ENCODE results near the gene ANKS1B.
"Not testable (repeated sequence)": the region's sequence is repeated elsewhere in the genome, so short reads cannot be mapped to it uniquely, and the experiment has no call there.

Gene ANKS1B

DNA sequence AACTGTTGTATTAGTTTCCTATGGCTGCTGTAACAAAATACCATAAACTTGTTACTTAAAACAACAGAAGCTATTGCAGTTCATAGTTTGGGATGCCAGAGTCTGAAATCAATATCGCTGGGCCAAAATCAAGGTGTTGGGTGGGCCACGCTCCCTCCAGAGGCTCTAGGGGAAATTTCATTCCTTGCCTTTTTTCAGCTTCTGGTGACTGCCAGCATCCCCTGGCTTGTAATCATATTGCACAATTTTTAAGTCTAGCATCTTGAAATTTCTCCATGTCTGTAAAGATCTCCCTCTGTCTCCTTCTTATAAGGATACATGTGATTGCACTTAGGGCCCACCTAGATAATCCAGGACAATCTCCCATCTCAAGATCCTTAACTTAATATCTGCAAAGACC, 386.0 kb downstream of the ANKS1B start:
- no peaks in the 10 kb centered on the region for H3K9me3 ChIP-seq (ENCODE audit: control insufficient read depth, low read length)
- H3K4me1 ChIP-seq (ENCODE audit: control insufficient read depth, insufficient read depth, low read length, poor library complexity, severe bottlenecking): no peaks in the 10 kb centered on the region
- no peak overlapping the region for H3K27ac ChIP-seq (ENCODE audit: low read depth, low read length, severe bottlenecking)
- no peak overlapping the region for H3K4me3 ChIP-seq (ENCODE audit: extremely low read depth, insufficient read depth, low read length, poor library complexity, severe bottlenecking)
- 88 to 100% methylated on average over 1 to 2 of the region's 2 CpGs for WGBS, 2 experiments (ENCODE audit: insufficient coverage in 2 of 2)
- H3K36me3 ChIP-seq (ENCODE audit: control insufficient read depth, insufficient read depth, low read length): no peaks in the 10 kb centered on the region

DNA sequence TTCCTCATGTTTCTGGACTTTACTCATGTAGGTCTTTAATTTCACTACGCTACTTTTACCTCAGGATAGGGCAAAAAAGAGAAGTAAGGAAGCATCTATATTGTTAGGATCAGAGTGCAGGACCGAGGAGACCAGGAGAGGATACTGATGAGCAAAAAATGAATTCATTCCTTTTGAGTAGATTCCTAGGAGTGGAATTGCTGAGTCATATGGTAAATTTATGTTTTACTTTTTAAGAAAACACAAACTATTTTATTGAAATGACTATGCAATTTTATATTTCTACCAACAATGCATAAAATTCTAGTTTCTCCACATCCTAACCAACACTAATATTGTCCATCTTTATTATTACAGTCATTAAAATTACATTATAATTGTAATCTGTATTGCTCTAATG, 388.0 kb downstream of the ANKS1B start:
- Histone ChIP-seq H3K9me3 (ENCODE audit: control insufficient read depth, low read length) (no peaks in the 10 kb centered on the region), H3K27ac (ENCODE audit: low read depth, low read length, severe bottlenecking) (no peak overlapping the region), H3K4me1 (ENCODE audit: control insufficient read depth, insufficient read depth, low read length, poor library complexity, severe bottlenecking) (no peaks in the 10 kb centered on the region), H3K36me3 (ENCODE audit: control insufficient read depth, insufficient read depth, low read length) (no peaks in the 10 kb centered on the region), H3K4me3 (ENCODE audit: extremely low read depth, insufficient read depth, low read length, poor library complexity, severe bottlenecking) (no peak overlapping the region)
- WGBS, 2 experiments (ENCODE audit: insufficient coverage in 2 of 2): 100% methylated on average over 1 of the region's 2 CpGs

DNA sequence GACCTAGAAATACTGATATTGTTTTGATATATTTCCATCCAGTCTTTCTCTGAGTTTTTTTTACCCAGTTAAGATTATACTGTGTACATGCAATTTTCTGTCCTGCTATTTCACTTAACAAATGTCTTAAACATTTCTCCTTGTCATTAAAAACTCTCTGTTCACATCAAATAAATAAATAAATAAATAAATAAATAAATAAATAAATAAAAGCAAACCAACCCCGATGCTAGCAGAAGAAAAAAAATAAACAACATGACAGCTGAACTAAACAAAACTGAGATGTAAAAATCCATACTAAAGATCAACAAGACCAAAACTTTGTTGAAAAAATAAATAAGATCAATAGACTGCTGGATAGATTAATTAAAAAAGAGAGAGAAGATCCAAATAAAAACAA, 407.6 kb downstream of the ANKS1B start:
- not testable (repeated sequence) for H3K4me1 ChIP-seq (ENCODE audit: control insufficient read depth, insufficient read depth, low read length, poor library complexity, severe bottlenecking); H3K27ac ChIP-seq (ENCODE audit: low read depth, low read length, severe bottlenecking); H3K9me3 ChIP-seq (ENCODE audit: control insufficient read depth, low read length); H3K36me3 ChIP-seq (ENCODE audit: control insufficient read depth, insufficient read depth, low read length); H3K4me3 ChIP-seq (ENCODE audit: extremely low read depth, insufficient read depth, low read length, poor library complexity, severe bottlenecking)
- no CpG with 5 or more reads among the region's 1 CpG for WGBS, 2 experiments (ENCODE audit: insufficient coverage in 2 of 2)

DNA sequence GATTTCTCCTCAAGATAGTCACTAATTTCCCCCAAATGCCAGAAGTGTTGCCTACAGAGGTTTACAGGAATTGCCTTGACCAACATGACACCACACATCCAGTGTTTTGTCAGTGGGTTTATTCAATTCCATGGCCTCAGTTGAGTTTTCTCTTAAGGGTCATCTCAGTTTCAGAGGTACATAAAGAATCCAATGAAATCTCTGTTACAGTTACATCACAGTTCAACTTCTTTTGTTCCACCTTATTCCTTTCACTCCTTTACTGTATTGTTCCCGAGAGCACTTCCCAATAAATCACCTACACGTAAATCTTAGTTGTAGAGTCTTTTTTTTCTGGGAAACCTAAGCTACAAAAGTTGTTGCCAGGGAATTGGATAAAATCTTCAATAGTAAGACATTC, 410.8 kb downstream of the ANKS1B start:
- no CpG with 5 or more reads among the region's 2 CpGs for WGBS, 2 experiments (ENCODE audit: insufficient coverage in 2 of 2)

DNA sequence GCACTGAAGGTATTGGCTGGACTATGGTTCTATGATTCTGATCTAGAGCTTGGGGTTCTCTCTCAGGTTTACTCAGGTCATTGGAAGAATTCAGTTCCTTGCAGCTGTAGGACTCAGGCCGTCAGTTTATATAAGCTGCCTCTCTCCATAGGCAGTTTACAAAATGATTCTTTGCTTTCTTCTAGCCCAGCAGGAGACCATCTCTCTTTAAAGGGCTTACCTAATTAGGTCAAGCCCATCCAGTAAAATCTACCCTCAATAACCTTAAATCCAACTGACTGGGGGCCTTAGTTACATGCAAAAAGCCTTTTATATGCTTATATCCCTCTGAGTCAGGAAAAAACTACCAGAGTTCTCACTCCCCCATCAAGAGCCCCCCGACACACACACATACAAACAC, 417.7 kb downstream of the ANKS1B start:
- peaks cover 5% of the 10 kb centered on the region for H3K4me1 ChIP-seq (ENCODE audit: control insufficient read depth, insufficient read depth, low read length, poor library complexity, severe bottlenecking)
- WGBS, 2 experiments (ENCODE audit: insufficient coverage in 2 of 2): 77 to 86% methylated on average over 1 of the region's 2 CpGs
- no peaks in the 10 kb centered on the region for H3K9me3 ChIP-seq (ENCODE audit: control insufficient read depth, low read length)
- no peak overlapping the region for H3K4me3 ChIP-seq (ENCODE audit: extremely low read depth, insufficient read depth, low read length, poor library complexity, severe bottlenecking)
- H3K27ac ChIP-seq (ENCODE audit: low read depth, low read length, severe bottlenecking): no peak overlapping the region
- no peaks in the 10 kb centered on the region for H3K36me3 ChIP-seq (ENCODE audit: control insufficient read depth, insufficient read depth, low read length)

More for the DNA sequence above, 410.8 kb downstream of the ANKS1B start:
- Histone ChIP-seq H3K4me1 (ENCODE audit: control insufficient read depth, insufficient read depth, low read length, poor library complexity, severe bottlenecking) (no peaks in the 10 kb centered on the region), H3K36me3 (ENCODE audit: control insufficient read depth, insufficient read depth, low read length) (no peaks in the 10 kb centered on the region), H3K4me3 (ENCODE audit: extremely low read depth, insufficient read depth, low read length, poor library complexity, severe bottlenecking) (no peak overlapping the region), H3K27ac (ENCODE audit: low read depth, low read length, severe bottlenecking) (no peak overlapping the region), H3K9me3 (ENCODE audit: control insufficient read depth, low read length) (no peaks in the 10 kb centered on the region)

- Histone ChIP-seq H3K9me3 (ENCODE audit: control insufficient read depth, low read length) (no peaks in the 10 kb centered on the region), H3K36me3 (ENCODE audit: control insufficient read depth, insufficient read depth, low read length) (no peaks in the 10 kb centered on the region), H3K4me3 (ENCODE audit: extremely low read depth, insufficient read depth, low read length, poor library complexity, severe bottlenecking) (no peak overlapping the region), H3K4me1 (ENCODE audit: control insufficient read depth, insufficient read depth, low read length, poor library complexity, severe bottlenecking) (no peaks in the 10 kb centered on the region), H3K27ac (ENCODE audit: low read depth, low read length, severe bottlenecking) (no peak overlapping the region)
- 86% methylated on average over 7 of the region's 7 CpGs for WGBS, 2 experiments (ENCODE audit: insufficient coverage in 2 of 2)
These were observed 426.6 kb downstream of the ANKS1B start for GRCh38 chr12:99558109-99558508.

DNA sequence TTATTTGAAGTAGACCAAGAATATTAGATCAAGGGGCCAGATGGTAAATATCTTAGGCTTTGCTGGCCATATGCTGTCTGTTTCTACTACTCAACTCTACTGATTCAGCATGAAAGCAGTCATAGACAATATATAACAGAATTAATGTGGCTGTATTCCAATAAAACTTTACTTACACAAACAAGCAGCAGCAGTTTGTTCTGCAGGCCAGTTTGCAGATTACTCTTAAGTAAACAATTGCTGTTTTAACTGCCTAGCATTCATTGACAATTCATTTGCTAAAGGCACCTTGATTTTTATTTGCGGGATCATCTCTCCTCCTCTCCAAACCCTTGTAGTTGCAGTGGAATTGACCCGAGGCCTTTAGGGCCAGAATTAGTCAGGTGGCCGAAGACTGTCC, 431.3 kb downstream of the ANKS1B start:
- H3K9me3 ChIP-seq (ENCODE audit: control insufficient read depth, low read length): no peaks in the 10 kb centered on the region
- no peak overlapping the region for H3K4me3 ChIP-seq (ENCODE audit: extremely low read depth, insufficient read depth, low read length, poor library complexity, severe bottlenecking)
- no peaks in the 10 kb centered on the region for H3K4me1 ChIP-seq (ENCODE audit: control insufficient read depth, insufficient read depth, low read length, poor library complexity, severe bottlenecking)
- no peaks in the 10 kb centered on the region for H3K36me3 ChIP-seq (ENCODE audit: control insufficient read depth, insufficient read depth, low read length)
- 77 to 83% methylated on average over 1 to 3 of the region's 3 CpGs for WGBS, 2 experiments (ENCODE audit: insufficient coverage in 2 of 2)
- no peak overlapping the region for H3K27ac ChIP-seq (ENCODE audit: low read depth, low read length, severe bottlenecking)

GRCh38 chr12:99552022-99552421, 432.7 kb downstream of the ANKS1B start:
- H3K9me3 ChIP-seq (ENCODE audit: control insufficient read depth, low read length): no peaks in the 10 kb centered on the region
- WGBS, 2 experiments (ENCODE audit: insufficient coverage in 2 of 2): 100% methylated on average over 1 of the region's 1 CpG; no CpG with 5 or more reads in 1 of the 2 experiments
- H3K4me1 ChIP-seq (ENCODE audit: control insufficient read depth, insufficient read depth, low read length, poor library complexity, severe bottlenecking): no peaks in the 10 kb centered on the region
- no peaks in the 10 kb centered on the region for H3K36me3 ChIP-seq (ENCODE audit: control insufficient read depth, insufficient read depth, low read length)
- no peak overlapping the region for H3K27ac ChIP-seq (ENCODE audit: low read depth, low read length, severe bottlenecking)
- no peak overlapping the region for H3K4me3 ChIP-seq (ENCODE audit: extremely low read depth, insufficient read depth, low read length, poor library complexity, severe bottlenecking)

GRCh38 chr12:99549651-99550050, 435.1 kb downstream of the ANKS1B start:
- Histone ChIP-seq H3K27ac (ENCODE audit: low read depth, low read length, severe bottlenecking) (no peak overlapping the region), H3K4me1 (ENCODE audit: control insufficient read depth, insufficient read depth, low read length, poor library complexity, severe bottlenecking) (peaks cover 8% of the 10 kb centered on the region), H3K9me3 (ENCODE audit: control insufficient read depth, low read length) (no peaks in the 10 kb centered on the region), H3K4me3 (ENCODE audit: extremely low read depth, insufficient read depth, low read length, poor library complexity, severe bottlenecking) (no peak overlapping the region), H3K36me3 (ENCODE audit: control insufficient read depth, insufficient read depth, low read length) (no peaks in the 10 kb centered on the region)
- 92 to 94% methylated on average over 3 to 5 of the region's 5 CpGs for WGBS, 2 experiments (ENCODE audit: insufficient coverage in 2 of 2)

DNA sequence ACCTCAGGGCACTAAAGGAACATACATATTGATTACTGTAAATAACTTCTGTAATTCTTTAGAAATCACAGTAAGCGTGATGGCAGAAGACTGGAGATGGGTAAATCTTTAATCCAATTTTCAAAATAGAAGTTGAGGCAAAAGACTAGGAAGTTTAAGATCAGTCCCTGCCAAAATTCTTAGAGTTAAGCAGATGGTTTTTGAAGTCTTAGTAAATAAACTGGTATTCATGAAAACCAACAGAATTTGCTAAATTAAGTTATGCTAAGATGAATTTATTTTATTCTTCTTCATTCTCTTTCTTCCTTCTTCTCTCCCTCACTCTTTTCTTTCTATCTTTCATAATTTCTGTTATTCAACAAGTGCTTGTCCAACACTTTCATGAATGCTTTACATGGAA, 435.5 kb downstream of the ANKS1B start:
- H3K4me3 ChIP-seq (ENCODE audit: extremely low read depth, insufficient read depth, low read length, poor library complexity, severe bottlenecking): no peak overlapping the region
- no peak overlapping the region for H3K27ac ChIP-seq (ENCODE audit: low read depth, low read length, severe bottlenecking)
- H3K9me3 ChIP-seq (ENCODE audit: control insufficient read depth, low read length): no peaks in the 10 kb centered on the region
- H3K4me1 ChIP-seq (ENCODE audit: control insufficient read depth, insufficient read depth, low read length, poor library complexity, severe bottlenecking): peaks cover 11% of the 10 kb centered on the region
- no CpG with 5 or more reads among the region's 1 CpG for WGBS, 2 experiments (ENCODE audit: insufficient coverage in 2 of 2)
- no peaks in the 10 kb centered on the region for H3K36me3 ChIP-seq (ENCODE audit: control insufficient read depth, insufficient read depth, low read length)

GRCh38 chr12:99544457-99544856, 440.3 kb downstream of the ANKS1B start:
- H3K27ac ChIP-seq (ENCODE audit: low read depth, low read length, severe bottlenecking): no peak overlapping the region
- peaks cover 11% of the 10 kb centered on the region for H3K4me1 ChIP-seq (ENCODE audit: control insufficient read depth, insufficient read depth, low read length, poor library complexity, severe bottlenecking)
- WGBS, 2 experiments (ENCODE audit: insufficient coverage in 2 of 2): no CpG with 5 or more reads among the region's 1 CpG
- no peaks in the 10 kb centered on the region for H3K36me3 ChIP-seq (ENCODE audit: control insufficient read depth, insufficient read depth, low read length)
- no peak overlapping the region for H3K4me3 ChIP-seq (ENCODE audit: extremely low read depth, insufficient read depth, low read length, poor library complexity, severe bottlenecking)
- H3K9me3 ChIP-seq (ENCODE audit: control insufficient read depth, low read length): no peaks in the 10 kb centered on the region

- Histone ChIP-seq H3K27ac (ENCODE audit: low read depth, low read length, severe bottlenecking) (no peak overlapping the region), H3K4me3 (ENCODE audit: extremely low read depth, insufficient read depth, low read length, poor library complexity, severe bottlenecking) (no peak overlapping the region), H3K36me3 (ENCODE audit: control insufficient read depth, insufficient read depth, low read length) (no peaks in the 10 kb centered on the region), H3K4me1 (ENCODE audit: control insufficient read depth, insufficient read depth, low read length, poor library complexity, severe bottlenecking) (no peaks in the 10 kb centered on the region), H3K9me3 (ENCODE audit: control insufficient read depth, low read length) (no peaks in the 10 kb centered on the region)
- 73 to 100% methylated on average over 2 of the region's 2 CpGs for WGBS, 2 experiments (ENCODE audit: insufficient coverage in 2 of 2)
These were observed 454.8 kb downstream of the ANKS1B start for GRCh38 chr12:99529966-99530365.

Measured in mesodermal cell (in vitro differentiated cells).